Tibial nerve (tissue), 4 donors: ENCODE measurements around the gene ATOSA. TPM values are rescaled to one million over a fixed set of nuclear protein-coding genes. Genes with fewer than 3 reads are reported as not detected.

ENCODE experiments used
- total RNA-seq, 4 donors: library from RNA; depleted of rRNA; stranded (reverse); fragments of >200 nt; gene quantifications; one replicate each; pipeline ENCODE4 v1.1.0, GENCODE V29; 2016

Gene ATOSA
- total RNA-seq, 4 donors from 2014 or later, result 64.5 to 98.8 (median 88.5) TPM

Other genes starting within 250 kb of the ATOSA start
- gene MYO5A, start 150.5 kb downstream of the ATOSA start, total RNA-seq, result 100 to 1,000 TPM in 1 of 4 donors, 10 to 100 TPM in 3; 38.7 to 101 (median 46.9) TPM
- gene ARPP19, start 110.4 kb downstream of the ATOSA start, total RNA-seq, result 100 to 1,000 TPM in 3 of 4 donors, 10 to 100 TPM in 1; 84.9 to 123 (median 110) TPM
- gene ONECUT1, start 110.9 kb upstream of the ATOSA start, total RNA-seq, result 1 to 10 TPM in 1 of 4 donors, under 1 TPM in 1, not detected in 2; 0.22 to 2.4 TPM